ENCODE data around the gene WIZ. TPM values are rescaled to one million over a fixed set of nuclear protein-coding genes. Genes with fewer than 3 reads are reported as not detected.

The WIZ gene
- total and polyA plus RNA-seq, 9 of the 15 experiments (the other 6 are each of a cell fraction or from before 2014, with no cell fraction given): 0.06 to 37.5 (median 4.8) TPM

DNA sequence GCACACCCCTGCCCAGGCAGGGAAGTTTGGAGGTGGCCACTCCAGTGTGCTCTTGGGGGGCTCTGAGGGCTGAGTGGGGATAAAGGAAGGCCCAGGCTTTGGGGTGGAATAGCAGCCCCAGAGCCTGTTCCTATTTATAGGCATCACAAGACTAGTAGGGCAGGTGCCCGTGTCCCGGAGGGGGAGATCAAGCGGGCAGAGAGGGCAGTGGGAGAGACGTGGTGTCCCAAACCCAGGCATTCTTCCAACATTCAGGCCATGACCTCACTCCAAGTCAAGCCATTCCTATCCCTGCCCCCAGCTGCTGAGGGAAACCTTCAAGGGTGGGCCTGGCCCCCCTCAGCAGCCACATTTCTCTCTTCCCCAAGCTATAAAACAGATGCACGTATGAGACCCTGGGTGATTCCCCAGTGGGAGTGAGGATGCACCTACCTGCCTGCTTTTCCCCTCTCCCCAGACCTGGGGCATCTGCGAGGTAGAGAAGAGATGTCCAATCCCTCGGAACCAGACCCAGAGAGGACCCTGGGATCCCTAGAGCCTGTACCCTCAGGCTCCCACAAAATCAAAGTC is 3.9 kb downstream of the WIZ start (continued):
- TF ChIP-seq ZNF79 (CRISPR knock-in tag; IDR thresholded peaks at IDR 0.05; ENCODE audit: low read depth) (no peak), NR3C1 (CRISPR knock-in tag; IDR thresholded peaks at IDR 0.05) (no peak), PRMT5 (CRISPR knock-in tag; IDR thresholded peaks at IDR 0.05) (no peak), ZNF408 (CRISPR knock-in tag; IDR thresholded peaks at IDR 0.05; ENCODE audit: low read depth) (no peak)

DNA sequence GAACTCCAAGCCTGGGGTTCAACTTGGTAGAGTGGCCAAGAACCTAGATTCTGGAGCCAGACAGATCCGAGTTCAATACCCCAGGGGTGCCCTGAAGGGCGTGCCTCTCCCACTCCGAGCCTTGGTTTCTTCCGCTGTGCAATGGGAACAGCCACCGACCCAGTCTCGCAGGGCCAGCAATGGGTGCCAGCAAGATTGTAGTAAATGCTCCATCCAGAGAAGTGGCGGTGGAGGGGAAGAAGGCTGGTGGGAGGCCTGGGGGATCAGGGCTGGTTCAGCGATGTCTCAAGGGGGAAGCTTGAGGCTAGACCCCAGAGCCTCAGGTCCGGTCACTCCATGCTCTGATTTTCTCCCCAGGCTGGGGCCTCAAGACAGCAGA is 4.5 kb downstream of the WIZ start:
- in situ Hi-C loops (cut with MboI) (no loop called here), intact Hi-C loops (cut with micrococcal nuclease) (no loop called here)
- no peak for DNase-seq (ENCODE audit: extremely low read depth in 1 of 4, low spot score in 3 of 4)
- Histone ChIP-seq H3K79me2 (ENCODE audit: control insufficient read depth, insufficient read depth, low read length) (no peaks in the 10 kb centered on the region), H3K4me1 (replicated peaks in 1 of 2; ENCODE audit: control insufficient read depth in 2 of 2, insufficient read depth in 2 of 2, low read length in 2 of 2) (peaks cover 11 to 26% of the 10 kb centered on the region in 2 experiments), H3K36me3 (ENCODE audit: control insufficient read depth, insufficient read depth, low read length) (no peaks in the 10 kb centered on the region), H3K9me3 (replicated peaks; ENCODE audit: control insufficient read depth, insufficient read depth, low read depth, low read length) (no peaks in the 10 kb centered on the region), H4K20me1 (replicated peaks; ENCODE audit: control insufficient read depth, insufficient read depth, low read length) (no peaks in the 10 kb centered on the region; the same call in 1 of the 2 replicates), H3K27me3 (ENCODE audit: control insufficient read depth in 2 of 2, insufficient read depth in 2 of 2, low read length in 2 of 2) (peaks cover 8 to 54% of the 10 kb centered on the region in 2 experiments; a peak in 3 of 5 replicates), H3K4me3 (no peak overlapping the region), H3K27ac (ENCODE audit: extremely low read depth, low read depth, low read length) (no peak overlapping the region), H3K9me1 (ENCODE audit: control insufficient read depth, insufficient read depth, low read length) (no peaks in the 10 kb centered on the region), H2AFZ (ENCODE audit: low read depth, low read length) (no peak overlapping the region), H3K9ac (ENCODE audit: insufficient read depth in 1 of 2, low read depth in 2 of 2, low read length in 2 of 2) (no peak overlapping the region), H3K4me2 (ENCODE audit: insufficient read depth, low read length) (no peak overlapping the region)
- WGBS (ENCODE audit: insufficient coverage, low coverage, missing lambda C conversion rate): 9% methylated on average over 9 of the region's 9 CpGs
- ATAC-seq: no peak
- no TSS peak for BruUV-seq (replicated peaks)
- FAIRE-seq: no peak
- ChIA-PET POLR2A (no interaction called here), CTCF (ENCODE audit: low intra/inter-chr PET ratio) (no interaction called here)
- TF ChIP-seq, protein P1, sequence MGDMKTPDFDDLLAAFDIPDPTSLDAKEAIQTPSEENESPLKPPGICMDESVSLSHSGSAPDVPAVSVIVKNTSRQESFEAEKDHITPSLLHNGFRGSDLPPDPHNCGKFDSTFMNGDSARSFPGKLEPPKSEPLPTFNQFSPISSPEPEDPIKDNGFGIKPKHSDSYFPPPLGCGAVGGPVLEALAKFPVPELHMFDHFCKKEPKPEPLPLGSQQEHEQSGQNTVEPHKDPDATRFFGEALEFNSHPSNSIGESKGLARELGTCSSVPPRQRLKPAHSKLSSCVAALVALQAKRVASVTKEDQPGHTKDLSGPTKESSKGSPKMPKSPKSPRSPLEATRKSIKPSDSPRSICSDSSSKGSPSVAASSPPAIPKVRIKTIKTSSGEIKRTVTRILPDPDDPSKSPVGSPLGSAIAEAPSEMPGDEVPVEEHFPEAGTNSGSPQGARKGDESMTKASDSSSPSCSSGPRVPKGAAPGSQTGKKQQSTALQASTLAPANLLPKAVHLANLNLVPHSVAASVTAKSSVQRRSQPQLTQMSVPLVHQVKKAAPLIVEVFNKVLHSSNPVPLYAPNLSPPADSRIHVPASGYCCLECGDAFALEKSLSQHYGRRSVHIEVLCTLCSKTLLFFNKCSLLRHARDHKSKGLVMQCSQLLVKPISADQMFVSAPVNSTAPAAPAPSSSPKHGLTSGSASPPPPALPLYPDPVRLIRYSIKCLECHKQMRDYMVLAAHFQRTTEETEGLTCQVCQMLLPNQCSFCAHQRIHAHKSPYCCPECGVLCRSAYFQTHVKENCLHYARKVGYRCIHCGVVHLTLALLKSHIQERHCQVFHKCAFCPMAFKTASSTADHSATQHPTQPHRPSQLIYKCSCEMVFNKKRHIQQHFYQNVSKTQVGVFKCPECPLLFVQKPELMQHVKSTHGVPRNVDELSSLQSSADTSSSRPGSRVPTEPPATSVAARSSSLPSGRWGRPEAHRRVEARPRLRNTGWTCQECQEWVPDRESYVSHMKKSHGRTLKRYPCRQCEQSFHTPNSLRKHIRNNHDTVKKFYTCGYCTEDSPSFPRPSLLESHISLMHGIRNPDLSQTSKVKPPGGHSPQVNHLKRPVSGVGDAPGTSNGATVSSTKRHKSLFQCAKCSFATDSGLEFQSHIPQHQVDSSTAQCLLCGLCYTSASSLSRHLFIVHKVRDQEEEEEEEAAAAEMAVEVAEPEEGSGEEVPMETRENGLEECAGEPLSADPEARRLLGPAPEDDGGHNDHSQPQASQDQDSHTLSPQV (IDR thresholded peaks at IDR 0.05): no peak
- TF ChIP-seq, protein P2, sequence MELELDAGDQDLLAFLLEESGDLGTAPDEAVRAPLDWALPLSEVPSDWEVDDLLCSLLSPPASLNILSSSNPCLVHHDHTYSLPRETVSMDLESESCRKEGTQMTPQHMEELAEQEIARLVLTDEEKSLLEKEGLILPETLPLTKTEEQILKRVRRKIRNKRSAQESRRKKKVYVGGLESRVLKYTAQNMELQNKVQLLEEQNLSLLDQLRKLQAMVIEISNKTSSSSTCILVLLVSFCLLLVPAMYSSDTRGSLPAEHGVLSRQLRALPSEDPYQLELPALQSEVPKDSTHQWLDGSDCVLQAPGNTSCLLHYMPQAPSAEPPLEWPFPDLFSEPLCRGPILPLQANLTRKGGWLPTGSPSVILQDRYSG (tag; conservative IDR thresholded peaks at IDR 0.05; ENCODE audit: low read depth): no peak
- TF ChIP-seq STAG1 (CRISPR knock-in tag; IDR thresholded peaks at IDR 0.05; ENCODE audit: borderline replicate concordance): no peak
- TF ChIP-seq SMARCC2 (IDR thresholded peaks at IDR 0.05; ENCODE audit: low read depth): no peak
- TF ChIP-seq GTF2A2 (tag; IDR thresholded peaks at IDR 0.05): no peak
- TF ChIP-seq MTA2 (IDR thresholded peaks at IDR 0.05; ENCODE audit: low read depth): no peak
- no peak for TF ChIP-seq ZNF3 (CRISPR knock-in tag; IDR thresholded peaks at IDR 0.05)
- TF ChIP-seq KAT2B (IDR thresholded peaks at IDR 0.05; ENCODE audit: low read depth, low read length): no peak
- TF ChIP-seq, protein P3, sequence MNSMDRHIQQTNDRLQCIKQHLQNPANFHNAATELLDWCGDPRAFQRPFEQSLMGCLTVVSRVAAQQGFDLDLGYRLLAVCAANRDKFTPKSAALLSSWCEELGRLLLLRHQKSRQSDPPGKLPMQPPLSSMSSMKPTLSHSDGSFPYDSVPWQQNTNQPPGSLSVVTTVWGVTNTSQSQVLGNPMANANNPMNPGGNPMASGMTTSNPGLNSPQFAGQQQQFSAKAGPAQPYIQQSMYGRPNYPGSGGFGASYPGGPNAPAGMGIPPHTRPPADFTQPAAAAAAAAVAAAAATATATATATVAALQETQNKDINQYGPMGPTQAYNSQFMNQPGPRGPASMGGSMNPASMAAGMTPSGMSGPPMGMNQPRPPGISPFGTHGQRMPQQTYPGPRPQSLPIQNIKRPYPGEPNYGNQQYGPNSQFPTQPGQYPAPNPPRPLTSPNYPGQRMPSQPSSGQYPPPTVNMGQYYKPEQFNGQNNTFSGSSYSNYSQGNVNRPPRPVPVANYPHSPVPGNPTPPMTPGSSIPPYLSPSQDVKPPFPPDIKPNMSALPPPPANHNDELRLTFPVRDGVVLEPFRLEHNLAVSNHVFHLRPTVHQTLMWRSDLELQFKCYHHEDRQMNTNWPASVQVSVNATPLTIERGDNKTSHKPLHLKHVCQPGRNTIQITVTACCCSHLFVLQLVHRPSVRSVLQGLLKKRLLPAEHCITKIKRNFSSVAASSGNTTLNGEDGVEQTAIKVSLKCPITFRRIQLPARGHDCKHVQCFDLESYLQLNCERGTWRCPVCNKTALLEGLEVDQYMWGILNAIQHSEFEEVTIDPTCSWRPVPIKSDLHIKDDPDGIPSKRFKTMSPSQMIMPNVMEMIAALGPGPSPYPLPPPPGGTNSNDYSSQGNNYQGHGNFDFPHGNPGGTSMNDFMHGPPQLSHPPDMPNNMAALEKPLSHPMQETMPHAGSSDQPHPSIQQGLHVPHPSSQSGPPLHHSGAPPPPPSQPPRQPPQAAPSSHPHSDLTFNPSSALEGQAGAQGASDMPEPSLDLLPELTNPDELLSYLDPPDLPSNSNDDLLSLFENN (IDR thresholded peaks at IDR 0.05; ENCODE audit: low read depth in 2 of 2, low read length in 2 of 2): no peak

All from K562 (cell line).